Endothelial cell (in vitro differentiated cells): ENCODE results near the gene NPY4R. TPM values are rescaled to one million over a fixed set of nuclear protein-coding genes. Genes with fewer than 3 reads are reported as not detected.
"Not testable (repeated sequence)": the region's sequence is repeated elsewhere in the genome, so short reads cannot be mapped to it uniquely, and the experiment has no call there.

Experiments
- DNase-seq: peaks from one replicate; pipeline ENCODE4 v3.0.0; 2021; ENCODE audit warnings: low spot score
- H3K27ac Mint-ChIP-seq: one replicate; pipeline ENCODE4 v1.8.0; 2021; ENCODE audit warnings: mixed read lengths, inconsistent platforms; ENCODE audit not compliant: unreplicated experiment
- H3K27me3 Mint-ChIP-seq: one replicate; pipeline ENCODE4 v1.8.0; 2021; ENCODE audit warnings: mild to moderate bottlenecking, moderate library complexity, mixed read lengths, inconsistent platforms; ENCODE audit not compliant: unreplicated experiment
- H3K36me3 Mint-ChIP-seq: one replicate; pipeline ENCODE4 v1.8.0; 2021; ENCODE audit warnings: mild to moderate bottlenecking, low read depth, mixed read lengths, inconsistent platforms; ENCODE audit not compliant: unreplicated experiment
- H3K4me1 Mint-ChIP-seq: one replicate; pipeline ENCODE4 v1.8.0; 2021; ENCODE audit warnings: mild to moderate bottlenecking, mixed read lengths, inconsistent platforms; ENCODE audit not compliant: unreplicated experiment
- H3K4me3 Mint-ChIP-seq: one replicate; pipeline ENCODE4 v1.8.0; 2021; ENCODE audit warnings: mild to moderate bottlenecking, mixed read lengths, inconsistent platforms; ENCODE audit not compliant: unreplicated experiment
- H3K9me3 Mint-ChIP-seq: one replicate; pipeline ENCODE4 v1.8.0; 2021; ENCODE audit warnings: mixed read lengths, inconsistent platforms; ENCODE audit not compliant: unreplicated experiment
- long read RNA-seq: library from polyadenylated mRNA; unstranded; transcript quantifications from one replicate; pipeline ENCODE4 v2.0.0, GENCODE V29; 2020; ENCODE audit not compliant: unreplicated experiment
- total RNA-seq: library from RNA; stranded (reverse); fragmentation: NEBNext Ultra II Directional; extraction: Animal tissue kit (Norgen Biotek cat#: 25700); gene quantifications from one replicate; pipeline ENCODE4 v1.2.1, GENCODE V29; 2021; ENCODE audit not compliant: unreplicated experiment
- TF ChIP-seq, protein P1 (sequence below): fragments of 200-600 bp; sonication (generic); IDR thresholded peaks from one replicate; pipeline ENCODE4 v1.5.0; 2021; ENCODE audit warnings: antibody characterized with exemption; ENCODE audit not compliant: unreplicated experiment

Gene NPY4R, protein sequence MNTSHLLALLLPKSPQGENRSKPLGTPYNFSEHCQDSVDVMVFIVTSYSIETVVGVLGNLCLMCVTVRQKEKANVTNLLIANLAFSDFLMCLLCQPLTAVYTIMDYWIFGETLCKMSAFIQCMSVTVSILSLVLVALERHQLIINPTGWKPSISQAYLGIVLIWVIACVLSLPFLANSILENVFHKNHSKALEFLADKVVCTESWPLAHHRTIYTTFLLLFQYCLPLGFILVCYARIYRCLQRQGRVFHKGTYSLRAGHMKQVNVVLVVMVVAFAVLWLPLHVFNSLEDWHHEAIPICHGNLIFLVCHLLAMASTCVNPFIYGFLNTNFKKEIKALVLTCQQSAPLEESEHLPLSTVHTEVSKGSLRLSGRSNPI
- not detected for total RNA-seq
- long read RNA-seq = 0 reads

DNA sequence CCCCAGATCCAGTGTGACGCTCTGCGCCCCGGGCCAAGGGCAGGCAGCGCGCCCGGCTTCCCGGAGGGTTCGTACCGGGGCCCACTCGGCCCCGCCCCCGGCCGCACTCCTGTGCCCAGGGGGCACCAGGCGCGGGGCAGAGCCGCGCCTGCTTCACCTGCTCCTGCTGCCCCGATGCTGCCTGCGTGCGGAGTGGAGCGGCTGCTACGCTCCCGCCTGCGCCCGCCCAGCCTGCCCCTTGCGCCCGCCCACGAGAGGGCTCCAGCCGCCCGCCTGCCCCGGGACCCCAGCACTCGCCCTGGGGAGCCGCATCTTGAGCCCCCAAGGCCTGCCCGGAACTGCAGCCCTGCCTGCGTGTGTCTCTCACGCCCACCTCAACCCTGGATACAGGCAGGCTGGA, at the start of gene NPY4R:
TSS of gene NPY4R (minus strand) at position 194 of the 400 bp plus-strand sequence. CDS start 3,323 bp downstream, outside the sequence.
- not testable (repeated sequence) for H3K4me1 Mint-ChIP-seq, H3K9me3 Mint-ChIP-seq

DNA sequence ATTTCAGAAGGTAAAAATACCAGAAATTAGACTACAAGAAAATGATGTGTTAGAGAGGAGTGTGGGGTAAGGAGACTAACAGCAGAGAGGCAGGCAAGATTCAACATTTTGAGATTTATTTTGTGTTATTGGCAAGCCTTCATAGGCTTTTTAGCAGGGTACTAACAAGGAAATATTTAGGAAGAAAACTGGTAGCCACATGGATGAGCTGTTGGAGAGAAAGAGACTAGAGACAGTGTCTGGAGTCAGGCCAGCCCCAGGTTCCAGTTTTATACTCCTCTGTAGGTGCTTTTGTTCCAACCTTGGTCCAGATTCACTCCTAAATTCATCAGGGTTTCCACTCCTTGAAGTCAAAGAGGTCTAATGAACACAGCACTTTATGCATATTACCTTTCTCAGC, 49.6 kb upstream of the NPY4R start:
- Mint-ChIP-seq H3K9me3 (no peaks in the 10 kb centered on the region), H3K27ac (no peak overlapping the region), H3K4me1 (no peaks in the 10 kb centered on the region), H3K27me3 (peaks cover 5% of the 10 kb centered on the region), H3K36me3 (no peaks in the 10 kb centered on the region), H3K4me3 (no peak overlapping the region)
- no peak for DNase-seq
- TF ChIP-seq, protein P1, sequence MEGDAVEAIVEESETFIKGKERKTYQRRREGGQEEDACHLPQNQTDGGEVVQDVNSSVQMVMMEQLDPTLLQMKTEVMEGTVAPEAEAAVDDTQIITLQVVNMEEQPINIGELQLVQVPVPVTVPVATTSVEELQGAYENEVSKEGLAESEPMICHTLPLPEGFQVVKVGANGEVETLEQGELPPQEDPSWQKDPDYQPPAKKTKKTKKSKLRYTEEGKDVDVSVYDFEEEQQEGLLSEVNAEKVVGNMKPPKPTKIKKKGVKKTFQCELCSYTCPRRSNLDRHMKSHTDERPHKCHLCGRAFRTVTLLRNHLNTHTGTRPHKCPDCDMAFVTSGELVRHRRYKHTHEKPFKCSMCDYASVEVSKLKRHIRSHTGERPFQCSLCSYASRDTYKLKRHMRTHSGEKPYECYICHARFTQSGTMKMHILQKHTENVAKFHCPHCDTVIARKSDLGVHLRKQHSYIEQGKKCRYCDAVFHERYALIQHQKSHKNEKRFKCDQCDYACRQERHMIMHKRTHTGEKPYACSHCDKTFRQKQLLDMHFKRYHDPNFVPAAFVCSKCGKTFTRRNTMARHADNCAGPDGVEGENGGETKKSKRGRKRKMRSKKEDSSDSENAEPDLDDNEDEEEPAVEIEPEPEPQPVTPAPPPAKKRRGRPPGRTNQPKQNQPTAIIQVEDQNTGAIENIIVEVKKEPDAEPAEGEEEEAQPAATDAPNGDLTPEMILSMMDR = no peak

More for the DNA sequence above, at the start of gene NPY4R:
- not testable (repeated sequence) for H3K36me3 Mint-ChIP-seq, H3K27ac Mint-ChIP-seq, H3K27me3 Mint-ChIP-seq, DNase-seq, H3K4me3 Mint-ChIP-seq

DNA sequence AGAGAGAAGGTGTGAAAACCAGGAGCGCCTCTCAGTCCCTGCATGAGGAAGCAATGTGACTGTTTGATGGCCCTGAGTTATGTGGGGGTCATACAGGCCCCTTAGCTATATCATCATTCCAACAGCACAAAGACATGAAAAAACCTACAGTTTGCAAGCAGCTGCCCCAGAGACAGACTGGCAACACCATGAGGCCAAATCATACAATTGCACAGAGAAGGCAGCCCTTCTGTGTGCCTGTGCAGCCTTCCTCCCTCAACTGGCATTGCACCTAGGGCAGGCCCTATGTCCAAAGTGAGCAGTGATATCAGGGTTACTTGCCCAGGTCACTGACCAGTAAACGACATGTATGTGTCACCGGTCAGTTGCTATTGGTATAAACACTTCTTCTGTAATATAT, 49.1 kb upstream of the NPY4R start:
- Mint-ChIP-seq H3K4me1 (no peaks in the 10 kb centered on the region), H3K27me3 (peaks cover 5% of the 10 kb centered on the region), H3K9me3 (no peaks in the 10 kb centered on the region), H3K4me3 (no peak overlapping the region), H3K27ac (no peak overlapping the region), H3K36me3 (no peaks in the 10 kb centered on the region)
- DNase-seq = no peak
- TF ChIP-seq, protein P1 = no peak

DNA sequence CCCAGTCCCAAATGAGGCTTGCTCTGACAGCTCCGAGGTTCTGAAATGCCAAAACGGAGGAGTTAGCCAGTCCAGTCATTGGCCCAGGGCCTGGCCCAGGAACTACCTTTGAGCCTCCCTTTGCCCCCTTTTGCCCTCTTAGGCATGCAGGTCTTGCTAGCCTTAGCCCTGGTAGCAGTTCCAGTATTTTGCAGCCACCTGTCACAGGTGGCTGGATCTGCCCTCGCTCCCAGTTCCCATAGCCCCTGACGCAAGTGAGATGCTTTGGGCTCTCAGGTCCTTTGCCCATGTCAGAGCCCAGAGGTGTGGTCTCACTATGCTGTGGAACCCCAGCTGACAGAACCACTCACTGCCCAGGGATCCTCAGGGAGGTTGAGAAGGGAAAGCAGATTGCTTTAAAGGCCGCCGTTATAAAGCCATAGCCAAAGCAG, 48.7 kb upstream of the NPY4R start:
- H3K9me3 Mint-ChIP-seq = no peaks in the 10 kb centered on the region
- peaks cover 5% of the 10 kb centered on the region for H3K27me3 Mint-ChIP-seq
- no peak overlapping the region for H3K4me3 Mint-ChIP-seq
- H3K4me1 Mint-ChIP-seq = no peaks in the 10 kb centered on the region
- H3K27ac Mint-ChIP-seq = no peak overlapping the region
- no peak for DNase-seq
- TF ChIP-seq, protein P1 = no peak
- H3K36me3 Mint-ChIP-seq = no peaks in the 10 kb centered on the region

DNA sequence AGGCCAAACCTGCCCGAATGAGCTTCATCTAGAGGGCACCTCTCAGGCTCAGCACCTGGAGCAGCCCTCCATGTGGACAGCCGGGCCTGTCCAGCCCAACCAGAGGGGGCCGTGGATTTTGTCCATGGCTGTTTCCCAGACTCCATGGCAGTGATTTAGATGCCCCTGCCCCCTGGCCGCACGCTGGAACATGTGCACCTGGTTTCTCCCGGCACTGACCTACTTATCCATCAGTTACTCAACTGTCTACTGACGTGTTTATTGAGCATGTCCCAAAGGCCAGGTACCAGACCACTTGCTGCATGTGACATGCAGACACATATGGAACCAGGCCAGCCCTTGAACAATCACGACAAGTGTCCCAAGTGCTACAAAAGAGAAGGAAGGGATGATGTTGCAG, 47.6 kb upstream of the NPY4R start:
- not testable (repeated sequence) for DNase-seq, H3K4me3 Mint-ChIP-seq, H3K4me1 Mint-ChIP-seq, H3K9me3 Mint-ChIP-seq, H3K36me3 Mint-ChIP-seq, H3K27me3 Mint-ChIP-seq, H3K27ac Mint-ChIP-seq

DNA sequence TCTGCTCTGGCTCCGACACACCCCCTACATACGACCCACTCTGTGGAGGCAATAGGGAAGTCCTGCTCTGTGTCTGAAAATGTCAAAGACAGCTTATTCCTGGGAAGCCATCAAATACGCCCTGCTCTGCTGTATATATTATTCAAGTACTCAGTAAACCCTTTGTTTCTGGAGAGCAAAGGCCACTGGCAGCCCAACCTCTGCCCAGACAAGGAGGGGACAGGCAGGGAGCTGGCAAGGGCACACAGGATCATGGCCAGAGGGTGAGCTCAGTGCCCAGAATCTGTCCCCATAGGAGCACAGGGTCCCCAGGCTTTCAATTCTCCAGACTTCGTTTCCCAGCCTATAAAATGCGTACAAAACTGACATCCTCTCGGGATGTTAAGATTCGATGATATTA, 47.0 kb upstream of the NPY4R start:
- H3K4me3 Mint-ChIP-seq, H3K9me3 Mint-ChIP-seq, H3K27me3 Mint-ChIP-seq: not testable (repeated sequence)

DNA sequence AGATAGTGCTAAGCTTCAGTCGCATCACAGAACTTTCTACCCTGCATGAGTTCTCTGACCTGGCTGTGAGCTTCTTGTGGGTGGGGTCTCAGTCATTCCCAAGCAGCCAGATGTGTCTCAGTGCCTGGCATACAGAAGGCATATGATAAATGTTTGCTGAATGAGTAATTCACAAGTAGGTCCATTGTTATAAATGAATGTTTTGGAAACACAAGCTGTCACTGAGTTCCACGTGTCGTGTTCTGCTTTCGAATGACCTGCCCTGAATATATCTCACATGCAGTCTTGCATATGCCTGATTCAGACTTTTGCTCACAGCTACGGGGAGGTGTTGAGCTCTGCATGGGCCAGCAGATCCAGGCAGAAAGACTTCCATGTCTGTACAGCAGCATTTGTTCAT, 46.2 kb upstream of the NPY4R start:
- not testable (repeated sequence) for H3K27me3 Mint-ChIP-seq, H3K36me3 Mint-ChIP-seq, H3K9me3 Mint-ChIP-seq, H3K4me1 Mint-ChIP-seq, H3K4me3 Mint-ChIP-seq, DNase-seq, H3K27ac Mint-ChIP-seq

More for the DNA sequence above, 47.0 kb upstream of the NPY4R start:
- H3K27ac Mint-ChIP-seq, DNase-seq, H3K4me1 Mint-ChIP-seq, H3K36me3 Mint-ChIP-seq: not testable (repeated sequence)

DNA sequence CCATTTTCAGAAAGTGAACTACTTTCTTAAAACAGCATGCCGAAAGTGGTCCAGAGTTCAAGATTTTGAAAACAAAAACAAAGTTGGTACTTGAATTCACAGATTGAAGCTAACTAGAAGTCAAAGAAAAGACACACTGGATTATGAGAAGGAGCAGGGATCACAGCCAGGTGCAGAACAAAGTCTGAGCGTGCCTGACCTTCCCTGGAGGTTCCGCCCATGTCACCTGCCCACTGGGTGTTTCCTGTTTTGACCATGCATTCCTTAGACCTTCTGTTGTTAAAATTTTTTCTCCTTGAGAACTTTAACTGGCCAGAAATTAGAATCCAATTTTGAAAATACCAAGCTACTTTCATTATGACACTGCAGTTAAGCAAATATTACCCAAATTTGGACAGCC, 34.2 kb upstream of the NPY4R start:
- not testable (repeated sequence) for DNase-seq, H3K36me3 Mint-ChIP-seq, H3K27me3 Mint-ChIP-seq, H3K9me3 Mint-ChIP-seq, H3K4me3 Mint-ChIP-seq, H3K27ac Mint-ChIP-seq, H3K4me1 Mint-ChIP-seq

DNA sequence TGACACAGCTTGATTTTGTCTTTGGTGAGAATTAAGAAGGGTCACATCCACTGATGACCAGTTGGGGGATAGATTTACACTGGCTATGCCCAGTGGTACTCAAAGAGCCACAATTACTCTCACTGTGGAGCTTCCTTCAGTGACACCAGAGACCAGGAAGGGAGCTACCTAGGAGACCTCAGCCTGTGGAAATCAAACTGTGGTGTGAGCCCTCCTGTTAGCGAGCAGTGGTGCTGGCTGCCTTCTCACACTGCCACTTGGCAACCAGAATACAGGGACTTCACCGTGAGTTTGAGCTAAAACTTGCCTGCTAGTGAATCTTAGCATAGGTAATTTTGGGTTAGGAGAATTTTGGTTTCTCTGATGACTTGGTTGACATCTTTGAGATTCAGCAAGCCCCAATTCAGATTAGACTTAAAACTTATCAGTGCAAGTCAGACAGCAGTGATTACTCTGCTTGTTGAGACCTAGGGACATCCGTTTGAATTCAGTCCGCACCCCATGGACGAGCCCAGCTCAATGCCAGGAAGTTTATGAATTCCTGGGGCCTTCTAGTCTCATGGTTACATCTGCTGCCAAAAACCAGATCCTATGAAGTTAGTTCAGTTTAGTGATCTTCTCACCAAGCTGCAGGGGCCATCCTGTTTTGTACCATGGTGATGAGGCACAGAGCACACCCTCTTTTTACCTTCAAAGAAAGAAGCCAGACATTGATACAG, 33.4 kb upstream of the NPY4R start:
- not testable (repeated sequence) for DNase-seq, H3K4me3 Mint-ChIP-seq, H3K27ac Mint-ChIP-seq, H3K36me3 Mint-ChIP-seq, H3K9me3 Mint-ChIP-seq, H3K27me3 Mint-ChIP-seq, H3K4me1 Mint-ChIP-seq
